HepG2 (cell line): Measurements from ENCODE around the gene ZC3H12A. TPM values are rescaled to one million over a fixed set of nuclear protein-coding genes. Genes with fewer than 3 reads are reported as not detected.

Experiments used
- ATAC-seq: fragments of 200-7000 bp; cut with Tn5 transposase; 3 replicates; pipeline ENCODE4 v1.9.1; 2020; ENCODE audit warnings: mild to moderate bottlenecking, moderate library complexity
- BruUV-seq: library from RNA; stranded (reverse); fragments of 400-500 nt; replicated peaks from 2 replicates; lab custom pipeline; 2021; lab: Mats Ljungman, UMichigan
- CTCF ChIA-PET: fragments of 300-600 bp; formaldehyde crosslinking; extraction: SDS; loops from one replicate; lab custom pipeline; 2021; ENCODE audit warnings: low total read pairs, inconsistent platforms, low intra/inter-chr PET ratio; lab: Yijun Ruan, JAX
- POLR2A ChIA-PET: fragments of 350-600 bp; sonication (Branson Sonifier 250); formaldehyde crosslinking; loops from one replicate; lab custom pipeline; 2020; ENCODE audit warnings: antibody characterized with exemption, inconsistent platforms; lab: Yijun Ruan, JAX
- DNase-seq: peaks from one replicate; pipeline ENCODE4 v3.0.0-alpha.2; 2015; ENCODE audit warnings: low spot score
- FAIRE-seq: peaks from 3 replicates; lab custom pipeline; 2011; peaks lifted over from hg19 to GRCh38; lab: Jason Lieb, UNC
- H2AFZ ChIP-seq: one replicate; pipeline ENCODE4 v1.6.1; 2011; ENCODE audit warnings: low read length, inconsistent platforms
- H3K27ac ChIP-seq: fragments of 300-600 bp; 3 replicates; pipeline ENCODE4 v1.8.0; 2011; ENCODE audit warnings: mixed run types, mild to moderate bottlenecking, mixed read lengths, low read length, inconsistent platforms; ENCODE audit not compliant: insufficient read depth; ENCODE audit errors: extremely low read length
- H3K27me3 ChIP-seq, 2 experiments: fragments of 200-600 bp in 1 of 2; 2 replicates in 1 of 2; 3 replicates in 1 of 2; pipeline versions ENCODE4 v1.6.0 to v1.8.0; 2011; ENCODE audit warnings: low read length in 2 of 2, mild to moderate bottlenecking in 2 of 2, moderate library complexity in 2 of 2, inconsistent platforms in 1 of 2; ENCODE audit not compliant: insufficient read depth in 2 of 2, control insufficient read depth in 1 of 2
- H3K36me3 ChIP-seq, 2 experiments: fragments of 200-600 bp in 1 of 2; replicated peaks in 1 of 2; 2 replicates in 1 of 2; 3 replicates in 1 of 2; pipeline versions ENCODE4 v1.5.1 to v1.8.0; 2011; ENCODE audit warnings: low read length in 2 of 2, inconsistent platforms in 1 of 2; ENCODE audit not compliant: insufficient read depth in 2 of 2, control insufficient read depth in 1 of 2
- H3K4me1 ChIP-seq: 2 replicates; pipeline ENCODE4 v1.5.1; 2012; ENCODE audit warnings: low read length, inconsistent platforms; ENCODE audit not compliant: insufficient read depth
- H3K4me2 ChIP-seq: 2 replicates; pipeline ENCODE4 v1.6.0; 2011; ENCODE audit warnings: low read depth, low read length, inconsistent platforms
- H3K4me3 ChIP-seq, 3 experiments: fragments of 200-600 bp in 1 of 3; sonication (generic), shearing (Covaris generic) in 1 of 3; replicated peaks in 1 of 3; 2 replicates each; pipeline ENCODE4 v1.5.1; 2011 to 2016; ENCODE audit warnings: low read length in 3 of 3, inconsistent platforms in 2 of 3, low read depth in 2 of 3, mild to moderate bottlenecking in 2 of 3, control low read depth in 1 of 3, mixed read lengths in 1 of 3; ENCODE audit not compliant: insufficient read depth in 1 of 3
- H3K79me2 ChIP-seq: one replicate; pipeline ENCODE4 v1.6.1; 2011; ENCODE audit warnings: low read length, inconsistent platforms; ENCODE audit not compliant: insufficient read depth
- H3K9ac ChIP-seq: 2 replicates; pipeline ENCODE4 v1.6.0; 2011; ENCODE audit warnings: mild to moderate bottlenecking, low read depth, low read length, inconsistent platforms; ENCODE audit not compliant: insufficient read depth
- H3K9me3 ChIP-seq: 2 replicates; pipeline ENCODE4 v1.5.1; 2012; ENCODE audit warnings: mild to moderate bottlenecking, low read length
- H4K20me1 ChIP-seq: 2 replicates; pipeline ENCODE4 v1.6.0; 2011; ENCODE audit warnings: inconsistent platforms, mild to moderate bottlenecking, low read length, moderate library complexity; ENCODE audit not compliant: insufficient read depth
- CEBPZ ChIP-seq: IDR thresholded peaks from 2 replicates; pipeline ENCODE4 v1.6.1; 2012; ENCODE audit warnings: low read length, improper control_type of control experiment
- EED ChIP-seq: sonication (generic); formaldehyde crosslinking; IDR thresholded peaks from 2 replicates; pipeline ENCODE4 v1.5.0; 2020; ENCODE audit warnings: mild to moderate bottlenecking, missing genetic modification reagents
- HNF4A ChIP-seq: sonication (generic); formaldehyde crosslinking; IDR thresholded peaks from 2 replicates; pipeline ENCODE4 v1.4.0; 2020; ENCODE audit warnings: missing genetic modification reagents
- HNF4G ChIP-seq, 2 experiments: sonication (generic) in 1 of 2; formaldehyde crosslinking in 1 of 2; IDR thresholded peaks; 2 replicates each; pipeline versions ENCODE4 v1.4.0 to v1.6.1; 2011 to 2020; ENCODE audit warnings: borderline replicate concordance in 2 of 2, low read depth in 2 of 2, mild to moderate bottlenecking in 2 of 2, low read length in 1 of 2, missing genetic modification reagents in 1 of 2, moderate library complexity in 1 of 2
- IRX3 ChIP-seq: sonication (generic); formaldehyde crosslinking; IDR thresholded peaks from 2 replicates; pipeline ENCODE4 v1.8.1; 2023; ENCODE audit warnings: mild to moderate bottlenecking, low read depth, missing genetic modification reagents, borderline replicate concordance
- MYC ChIP-seq: sonication (generic); formaldehyde crosslinking; IDR thresholded peaks from 2 replicates; pipeline ENCODE4 v1.9.0; 2021; ENCODE audit warnings: missing genetic modification reagents, borderline replicate concordance
- TBX3 ChIP-seq: fragments of 450-650 bp; IDR thresholded peaks from 2 replicates; pipeline ENCODE4 v1.6.1; 2017; ENCODE audit warnings: antibody characterized with exemption, mild to moderate bottlenecking, inconsistent platforms, borderline replicate concordance
- ZFP91 ChIP-seq: sonication (generic); formaldehyde crosslinking; IDR thresholded peaks from 2 replicates; pipeline ENCODE4 v1.9.0; 2022; ENCODE audit warnings: missing genetic modification reagents, mild to moderate bottlenecking, borderline replicate concordance
- WGBS: methylation state at CpG from one replicate; pipeline ENCODE4 v1.1.6; 2017; ENCODE audit warnings: low lambda C conversion rate; 5-methylcytosine and 5-hydroxymethylcytosine counted together
- in situ Hi-C: cut with HindIII; loops from 2 replicates; pipeline ENCODE4 v1.10.0; 2017; ENCODE audit warnings: low pct_unique_long_range_greater_than_20kb; ENCODE audit not compliant: extremely low pct_ligation_motif_present
- intact Hi-C: fragments of 100-400 bp; cut with micrococcal nuclease; formaldehyde crosslinking; loops from one replicate; pipeline ENCODE4 v1.10.0; 2022; ENCODE audit not compliant: unreplicated experiment
- polyA plus RNA-seq, 8 experiments: library from polyadenylated mRNA; depleted of rRNA in 3 of 8; stranded (reverse) in 7 of 8; unstranded in 1 of 8; fragments of >200 nt; fragmentation: Illumina TruSeq in 4 of 8; extraction: Trizol in 4 of 8; gene quantifications; 2 replicates each; pipeline versions ENCODE4 v1.2.1 to v1.2.3, GENCODE V29; 2011 to 2016; ENCODE audit warnings: low read depth in 4 of 8, missing spikeins in 1 of 8, mixed read lengths in 1 of 8; ENCODE audit not compliant: insufficient read depth in 1 of 8
- total RNA-seq, 5 experiments: library from RNA; depleted of rRNA; stranded (reverse); fragments of >200 nt; fragmentation: Illumina TruSeq; extraction: Trizol; gene quantifications; 2 replicates each; pipeline ENCODE4 v1.2.3, GENCODE V29; 2016; ENCODE audit warnings: low read depth in 1 of 5
- TF ChIP-seq, protein P1 (sequence below): sonication (generic); formaldehyde crosslinking; IDR thresholded peaks from 2 replicates; pipeline ENCODE4 v1.4.0; 2020; ENCODE audit warnings: mild to moderate bottlenecking, low read depth, missing genetic modification reagents
- TF ChIP-seq, protein P2 (sequence below): sonication (generic); formaldehyde crosslinking; IDR thresholded peaks from 2 replicates; pipeline ENCODE4 v1.4.0; 2020; ENCODE audit warnings: missing genetic modification reagents
- TF ChIP-seq, protein P3 (sequence below): sonication (generic); formaldehyde crosslinking; IDR thresholded peaks from 2 replicates; pipeline ENCODE4 v1.4.0; 2020; ENCODE audit warnings: missing genetic modification reagents
- TF ChIP-seq, protein P4 (sequence below): IDR thresholded peaks from 2 replicates; pipeline ENCODE4 v1.6.1; 2012; ENCODE audit warnings: inconsistent platforms

ZC3H12A gene
- total and polyA plus RNA-seq, 2 of the 13 experiments (the other 11 are each of a cell fraction or from before 2014, with no cell fraction given), result 6.8 to 13.3 TPM

GRCh38 chr1:37478890-37479254 lies 4.5 kb downstream of the ZC3H12A start:
- Histone ChIP-seq H3K27me3 (no peaks in the 10 kb centered on the region; a peak in 1 of 5 replicates), H2AFZ (no peak overlapping the region), H3K9me3 (no peaks in the 10 kb centered on the region), H3K4me1 (peaks cover 54% of the 10 kb centered on the region), H3K9ac (peak overlapping the region; percentile 63), H3K36me3 (peaks cover 16 to 36% of the 10 kb centered on the region in 2 experiments), H3K27ac (peak overlapping the region; percentile 75), H3K4me3 (peak overlapping the region; percentile 39 to 85 (median 43); a peak in 5 of 6 replicates), H3K79me2 (peaks cover 42% of the 10 kb centered on the region), H3K4me2 (peak overlapping the region; percentile 96), H4K20me1 (peaks cover 17% of the 10 kb centered on the region; the same call in 1 of the 2 replicates)
- no peak for ATAC-seq
- TF ChIP-seq MYC (peak; percentile 21; the same call in 1 of the 2 replicates), HNF4G (IDR thresholded peaks at IDR 0.05; ENCODE audit: borderline replicate concordance, low read depth, low read length) (peak; percentile 54), HNF4G (CRISPR knock-in tag; IDR thresholded peaks at IDR 0.05; ENCODE audit: borderline replicate concordance, low read depth) (no peak), ZFP91 (CRISPR knock-in tag) (no peak), HNF4A (CRISPR knock-in tag) (peak; percentile 37; the same call in 1 of the 2 replicates), TBX3 (no peak), IRX3 (CRISPR knock-in tag) (no peak), CEBPZ (no peak), EED (CRISPR knock-in tag) (0 out of 2 replicates have a peak, but pooled peaks have one; percentile 40)
- TF ChIP-seq, protein P1, sequence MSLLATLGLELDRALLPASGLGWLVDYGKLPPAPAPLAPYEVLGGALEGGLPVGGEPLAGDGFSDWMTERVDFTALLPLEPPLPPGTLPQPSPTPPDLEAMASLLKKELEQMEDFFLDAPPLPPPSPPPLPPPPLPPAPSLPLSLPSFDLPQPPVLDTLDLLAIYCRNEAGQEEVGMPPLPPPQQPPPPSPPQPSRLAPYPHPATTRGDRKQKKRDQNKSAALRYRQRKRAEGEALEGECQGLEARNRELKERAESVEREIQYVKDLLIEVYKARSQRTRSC (CRISPR knock-in tag), result no peak
- TF ChIP-seq, protein P2, sequence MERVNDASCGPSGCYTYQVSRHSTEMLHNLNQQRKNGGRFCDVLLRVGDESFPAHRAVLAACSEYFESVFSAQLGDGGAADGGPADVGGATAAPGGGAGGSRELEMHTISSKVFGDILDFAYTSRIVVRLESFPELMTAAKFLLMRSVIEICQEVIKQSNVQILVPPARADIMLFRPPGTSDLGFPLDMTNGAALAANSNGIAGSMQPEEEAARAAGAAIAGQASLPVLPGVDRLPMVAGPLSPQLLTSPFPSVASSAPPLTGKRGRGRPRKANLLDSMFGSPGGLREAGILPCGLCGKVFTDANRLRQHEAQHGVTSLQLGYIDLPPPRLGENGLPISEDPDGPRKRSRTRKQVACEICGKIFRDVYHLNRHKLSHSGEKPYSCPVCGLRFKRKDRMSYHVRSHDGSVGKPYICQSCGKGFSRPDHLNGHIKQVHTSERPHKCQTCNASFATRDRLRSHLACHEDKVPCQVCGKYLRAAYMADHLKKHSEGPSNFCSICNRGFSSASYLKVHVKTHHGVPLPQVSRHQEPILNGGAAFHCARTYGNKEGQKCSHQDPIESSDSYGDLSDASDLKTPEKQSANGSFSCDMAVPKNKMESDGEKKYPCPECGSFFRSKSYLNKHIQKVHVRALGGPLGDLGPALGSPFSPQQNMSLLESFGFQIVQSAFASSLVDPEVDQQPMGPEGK (CRISPR knock-in tag), result peak; percentile 48
- TF ChIP-seq, protein P3, sequence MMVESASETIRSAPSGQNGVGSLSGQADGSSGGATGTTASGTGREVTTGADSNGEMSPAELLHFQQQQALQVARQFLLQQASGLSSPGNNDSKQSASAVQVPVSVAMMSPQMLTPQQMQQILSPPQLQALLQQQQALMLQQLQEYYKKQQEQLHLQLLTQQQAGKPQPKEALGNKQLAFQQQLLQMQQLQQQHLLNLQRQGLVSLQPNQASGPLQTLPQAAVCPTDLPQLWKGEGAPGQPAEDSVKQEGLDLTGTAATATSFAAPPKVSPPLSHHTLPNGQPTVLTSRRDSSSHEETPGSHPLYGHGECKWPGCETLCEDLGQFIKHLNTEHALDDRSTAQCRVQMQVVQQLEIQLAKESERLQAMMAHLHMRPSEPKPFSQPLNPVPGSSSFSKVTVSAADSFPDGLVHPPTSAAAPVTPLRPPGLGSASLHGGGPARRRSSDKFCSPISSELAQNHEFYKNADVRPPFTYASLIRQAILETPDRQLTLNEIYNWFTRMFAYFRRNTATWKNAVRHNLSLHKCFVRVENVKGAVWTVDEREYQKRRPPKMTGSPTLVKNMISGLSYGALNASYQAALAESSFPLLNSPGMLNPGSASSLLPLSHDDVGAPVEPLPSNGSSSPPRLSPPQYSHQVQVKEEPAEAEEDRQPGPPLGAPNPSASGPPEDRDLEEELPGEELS (CRISPR knock-in tag), result no peak
- TF ChIP-seq, protein P4, sequence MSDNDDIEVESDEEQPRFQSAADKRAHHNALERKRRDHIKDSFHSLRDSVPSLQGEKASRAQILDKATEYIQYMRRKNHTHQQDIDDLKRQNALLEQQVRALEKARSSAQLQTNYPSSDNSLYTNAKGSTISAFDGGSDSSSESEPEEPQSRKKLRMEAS, result no peak
- no peak for FAIRE-seq
- BruUV-seq, result no TSS peak
- POLR2A ChIA-PET, result interaction anchor here (1.1 to 6.1 kb wide), 6 partner anchors 7 to 56 kb away, joined by 3 to 57 read pairs (median 6); partner anchors contain the start of gene MEAF6
- 22% methylated on average over 3 of the region's 3 CpGs for WGBS
- DNase-seq, result peak; percentile 41
- CTCF ChIA-PET, result no interaction called here
- in situ Hi-C loops, result no loop called here
- intact Hi-C loops, result loop anchor here (10.0 kb wide), 1 partner anchor 216 kb away; the partner anchor contains the start of gene CDCA8
